CD4-positive, alpha-beta T cell treated with Interferon alpha-2 for 1 hour (primary cell): ENCODE results near the gene NOS3.

ENCODE experiments used
- DNase-seq, 2 donors: peaks; one replicate each; pipeline ENCODE4 v3.0.0-alpha.2; 2020 to 2022

Gene NOS3

DNA sequence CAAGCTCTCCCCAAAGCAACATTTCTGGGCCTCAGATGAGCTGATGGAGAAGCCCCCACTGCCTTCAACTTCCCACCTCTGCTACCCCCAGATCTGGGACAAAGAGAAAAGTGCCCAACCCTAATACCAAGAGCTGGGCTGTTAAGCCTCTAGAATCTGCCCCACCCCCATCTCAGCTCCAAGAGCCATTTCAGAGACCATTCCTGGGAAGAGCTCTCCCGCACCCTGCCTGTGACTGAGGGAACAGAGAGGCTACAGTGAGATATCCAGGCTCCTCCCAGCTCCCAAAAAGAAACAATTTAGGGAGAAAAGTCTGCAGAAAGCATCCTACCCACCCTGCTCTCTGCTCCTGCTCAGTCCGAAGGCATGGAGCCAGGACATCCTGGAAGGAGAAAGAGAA lies 10.2 kb upstream of the NOS3 start:
- no peak for DNase-seq

DNA sequence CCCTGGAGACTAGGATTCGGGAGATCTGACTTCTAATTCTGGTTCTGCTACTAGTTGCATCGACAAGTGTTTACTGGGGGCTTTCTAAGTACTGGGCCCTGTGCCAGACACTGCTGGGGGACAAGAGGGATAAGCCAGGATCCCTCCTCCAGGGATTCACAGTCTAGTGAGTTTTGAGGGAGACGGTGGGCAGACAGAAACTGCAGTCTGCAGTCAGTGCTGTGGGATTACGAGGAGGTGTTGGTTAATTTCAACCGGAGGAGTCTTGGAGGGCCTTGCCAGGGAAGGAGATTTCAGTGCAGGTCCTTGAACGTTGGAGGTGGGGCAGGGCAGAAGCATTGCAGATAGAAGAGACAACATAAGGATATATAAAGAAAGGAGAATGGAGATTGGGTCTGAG lies 9.2 kb upstream of the NOS3 start:
- no peak for DNase-seq

DNA sequence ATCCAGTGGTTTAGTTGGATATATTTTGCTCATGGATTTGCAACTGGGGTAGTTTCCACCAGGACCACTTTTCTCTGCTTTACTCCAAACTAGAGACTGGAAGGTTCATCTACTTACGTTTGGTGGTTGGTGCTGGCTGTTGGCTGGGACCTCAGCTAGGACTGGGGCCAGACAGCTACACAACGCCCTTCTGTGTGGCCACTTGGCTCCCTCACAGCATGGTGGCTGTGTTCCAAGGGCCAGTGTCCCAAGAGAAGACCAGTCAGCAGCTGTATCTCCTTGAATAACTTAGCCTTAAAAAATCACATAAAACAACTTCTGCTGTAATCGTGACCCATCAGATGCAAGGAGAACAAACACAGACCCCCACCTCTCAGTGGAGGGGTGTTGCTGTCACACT lies 8.5 kb upstream of the NOS3 start:
- no peak for DNase-seq

DNA sequence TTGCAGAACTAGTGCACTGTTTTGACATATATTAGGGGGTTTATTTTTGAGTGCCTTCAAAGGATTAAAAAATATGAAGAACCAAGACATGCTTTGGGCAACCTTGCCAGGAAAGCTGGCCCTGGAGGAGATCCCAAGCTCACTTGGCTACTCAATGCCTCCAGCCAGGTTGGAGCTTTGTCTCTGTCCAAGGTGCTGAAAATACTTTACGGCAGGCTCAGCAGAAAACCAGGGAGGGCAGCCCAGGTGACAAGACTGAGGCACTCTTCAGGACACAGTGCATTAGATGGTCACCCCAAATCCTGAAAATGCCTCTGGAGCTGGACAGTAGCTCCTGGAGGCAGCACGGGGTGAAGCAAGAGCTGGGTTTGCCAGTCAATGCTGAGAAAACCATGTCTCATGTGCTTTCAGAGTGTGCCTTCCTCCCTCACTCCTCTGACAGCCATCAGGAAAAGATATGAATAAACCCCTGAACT lies 6.9 kb upstream of the NOS3 start:
- peak in 1 of 2 donors; percentile 61 for DNase-seq

GRCh38 chr7:150986099-150986512 lies 4.7 kb upstream of the NOS3 start:
- peak; percentile 48 to 63 for DNase-seq

GRCh38 chr7:150986556-150986955 lies 4.3 kb upstream of the NOS3 start:
- DNase-seq, result no peak

- DNase-seq, result peak; percentile 62 to 77
These were observed 2.3 kb upstream of the NOS3 start for GRCh38 chr7:150988230-150989226.

DNA sequence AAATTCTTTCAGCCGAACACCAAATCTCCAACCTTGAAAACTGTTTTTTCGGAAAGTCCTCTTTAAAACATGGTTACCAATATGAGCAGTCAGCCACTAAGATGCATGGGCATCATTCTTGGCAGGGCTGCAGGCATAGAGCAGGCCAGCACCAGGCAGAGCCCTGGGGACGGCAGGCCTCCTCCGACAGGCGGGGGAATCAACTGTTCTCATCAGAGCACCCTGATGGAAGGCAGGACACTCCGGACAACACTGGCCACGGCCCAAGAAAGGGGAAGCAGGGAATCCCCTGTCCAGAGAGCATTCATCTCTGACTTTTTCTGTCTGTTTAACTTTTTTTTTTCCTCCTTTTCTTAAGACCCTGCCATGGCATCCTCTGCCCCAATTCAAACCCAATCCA lies 1.4 kb upstream of the NOS3 start:
- DNase-seq, result no peak

GRCh38 chr7:150992051-150992640 lies 1.3 kb downstream of the NOS3 start:
- no peak for DNase-seq

DNA sequence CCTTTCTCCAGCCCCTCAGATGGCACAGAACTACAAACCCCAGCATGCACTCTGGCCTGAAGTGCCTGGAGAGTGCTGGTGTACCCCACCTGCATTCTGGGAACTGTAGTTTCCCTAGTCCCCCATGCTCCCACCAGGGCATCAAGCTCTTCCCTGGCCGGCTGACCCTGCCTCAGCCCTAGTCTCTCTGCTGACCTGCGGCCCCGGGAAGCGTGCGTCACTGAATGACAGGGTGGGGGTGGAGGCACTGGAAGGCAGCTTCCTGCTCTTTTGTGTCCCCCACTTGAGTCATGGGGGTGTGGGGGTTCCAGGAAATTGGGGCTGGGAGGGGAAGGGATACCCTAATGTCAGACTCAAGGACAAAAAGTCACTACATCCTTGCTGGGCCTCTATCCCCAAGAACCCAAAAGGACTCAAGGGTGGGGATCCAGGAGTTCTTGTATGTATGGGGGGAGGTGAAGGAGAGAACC lies 2.1 kb downstream of the NOS3 start:
- DNase-seq, result peak; percentile 15 to 45

GRCh38 chr7:150993511-150993910 lies 2.7 kb downstream of the NOS3 start:
- DNase-seq, result no peak

GRCh38 chr7:150994141-150994837 lies 3.5 kb downstream of the NOS3 start:
- DNase-seq, result peak in 1 of 2 donors; percentile 38

DNA sequence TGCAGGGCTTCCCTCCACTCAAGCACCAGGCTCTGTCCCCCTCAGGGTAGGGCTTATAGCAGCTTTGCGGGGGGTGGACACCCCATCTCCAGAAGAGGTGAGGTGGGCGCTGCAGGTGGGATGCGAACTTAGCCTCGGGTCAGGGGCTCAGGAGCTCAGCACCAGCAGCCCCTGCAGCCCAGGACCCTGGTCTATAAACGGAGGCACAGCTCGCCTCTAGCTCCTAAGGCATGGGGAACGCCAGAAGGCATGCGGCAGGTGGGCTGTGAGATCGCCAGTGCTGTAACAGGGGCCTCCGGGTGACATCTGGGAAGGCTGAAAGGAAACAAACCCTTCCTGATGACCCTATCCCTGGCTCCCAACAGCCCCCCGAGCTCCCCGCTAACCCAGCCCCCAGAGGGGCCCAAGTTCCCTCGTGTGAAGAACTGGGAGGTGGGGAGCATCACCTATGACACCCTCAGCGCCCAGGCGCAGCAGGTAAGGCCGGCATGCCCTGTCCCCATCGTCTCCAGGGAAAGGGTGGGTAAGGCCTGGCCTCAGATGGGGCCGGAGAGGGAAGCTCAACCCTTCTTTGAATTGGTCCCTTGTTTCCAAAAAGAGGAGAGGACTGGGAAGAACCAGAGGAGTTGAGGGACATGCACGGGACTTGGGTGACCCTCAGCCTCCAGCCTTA lies 4.2 kb downstream of the NOS3 start:
- DNase-seq, result no peak

DNA sequence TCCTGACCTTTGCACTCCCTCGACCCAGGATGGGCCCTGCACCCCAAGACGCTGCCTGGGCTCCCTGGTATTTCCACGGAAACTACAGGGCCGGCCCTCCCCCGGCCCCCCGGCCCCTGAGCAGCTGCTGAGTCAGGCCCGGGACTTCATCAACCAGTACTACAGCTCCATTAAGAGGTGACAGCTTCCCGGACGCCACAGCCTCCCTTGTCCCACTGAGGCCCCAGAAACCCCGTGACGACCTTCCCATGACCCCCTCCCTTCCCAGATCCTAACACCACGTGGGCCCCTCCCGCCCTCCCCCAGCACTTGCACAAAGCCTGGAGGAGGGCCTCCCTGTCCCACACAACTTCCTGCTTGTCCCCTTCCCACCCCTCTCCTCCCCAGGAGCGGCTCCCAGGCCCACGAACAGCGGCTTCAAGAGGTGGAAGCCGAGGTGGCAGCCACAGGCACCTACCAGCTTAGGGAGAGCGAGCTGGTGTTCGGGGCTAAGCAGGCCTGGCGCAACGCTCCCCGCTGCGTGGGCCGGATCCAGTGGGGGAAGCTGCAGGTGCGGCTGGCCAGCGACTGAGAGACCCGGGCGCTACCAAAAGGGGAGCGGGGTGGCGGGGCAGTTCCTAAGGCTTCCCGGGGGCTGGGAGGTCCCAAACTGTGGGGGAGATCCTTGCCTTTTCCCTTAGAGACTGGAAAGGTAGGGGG lies 5.7 kb downstream of the NOS3 start:
- no peak for DNase-seq

GRCh38 chr7:150997075-150997511 lies 6.3 kb downstream of the NOS3 start:
- DNase-seq, result no peak

- DNase-seq, result no peak
These were observed 7.0 kb downstream of the NOS3 start for GRCh38 chr7:150997817-150998216.

- no peak for DNase-seq
These were observed 7.5 kb downstream of the NOS3 start for GRCh38 chr7:150998341-150998740.

DNA sequence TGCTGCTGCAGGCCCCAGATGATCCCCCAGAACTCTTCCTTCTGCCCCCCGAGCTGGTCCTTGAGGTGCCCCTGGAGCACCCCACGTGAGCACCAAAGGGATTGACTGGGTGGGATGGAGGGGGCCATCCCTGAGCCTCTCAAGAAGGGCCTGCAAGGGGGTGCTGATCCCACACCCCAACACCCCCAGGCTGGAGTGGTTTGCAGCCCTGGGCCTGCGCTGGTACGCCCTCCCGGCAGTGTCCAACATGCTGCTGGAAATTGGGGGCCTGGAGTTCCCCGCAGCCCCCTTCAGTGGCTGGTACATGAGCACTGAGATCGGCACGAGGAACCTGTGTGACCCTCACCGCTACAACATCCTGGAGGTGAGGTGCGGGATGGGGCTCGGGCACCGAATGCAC lies 8.2 kb downstream of the NOS3 start:
- DNase-seq, result no peak

GRCh38 chr7:150999497-151000230 lies 8.8 kb downstream of the NOS3 start:
- peak; percentile 40 to 53 for DNase-seq

- no peak for DNase-seq
These were observed 10.2 kb downstream of the NOS3 start for GRCh38 chr7:151000897-151001495.

GRCh38 chr7:151001546-151001945 lies 10.7 kb downstream of the NOS3 start:
- no peak for DNase-seq
